H9 (cell line): ENCODE results near the gene RGS3. TPM values are rescaled to one million over a fixed set of nuclear protein-coding genes. Genes with fewer than 3 reads are reported as not detected.

Experiments used
- DNase-seq: peaks from one replicate; pipeline ENCODE4 v3.0.0-alpha.2; 2017
- H2AFZ ChIP-seq: one replicate; pipeline ENCODE4 v1.6.1; 2013; ENCODE audit warnings: mild to moderate bottlenecking, low read length, control low read depth, moderate library complexity
- H2AK5ac ChIP-seq: 2 replicates; pipeline ENCODE4 v1.6.1; 2013; ENCODE audit warnings: low read length, control low read depth, mixed read lengths; ENCODE audit not compliant: insufficient read length
- H2BK120ac ChIP-seq: one replicate; pipeline ENCODE4 v1.6.1; 2013; ENCODE audit warnings: low read depth, mild to moderate bottlenecking, low read length, control low read depth, inconsistent platforms; ENCODE audit not compliant: poor library complexity, severe bottlenecking
- H2BK12ac ChIP-seq: 2 replicates; pipeline ENCODE4 v1.6.1; 2013; ENCODE audit warnings: low read length, control low read depth, mixed read lengths, low read depth; ENCODE audit not compliant: insufficient read length
- H2BK15ac ChIP-seq: 2 replicates; pipeline ENCODE4 v1.6.1; 2013; ENCODE audit warnings: low read depth, low read length, control low read depth
- H2BK20ac ChIP-seq: one replicate; pipeline ENCODE4 v1.6.1; 2013; ENCODE audit warnings: low read depth, mild to moderate bottlenecking, low read length, control low read depth, inconsistent platforms; ENCODE audit not compliant: poor library complexity, severe bottlenecking
- H2BK5ac ChIP-seq: 2 replicates; pipeline ENCODE4 v1.6.1; 2013; ENCODE audit warnings: low read length, control low read depth, mixed read lengths; ENCODE audit not compliant: insufficient read length
- H3K14ac ChIP-seq: 2 replicates; pipeline ENCODE4 v1.6.1; 2013; ENCODE audit warnings: low read length, control low read depth; ENCODE audit not compliant: insufficient read depth
- H3K18ac ChIP-seq: 2 replicates; pipeline ENCODE4 v1.6.1; 2013; ENCODE audit warnings: low read depth, mild to moderate bottlenecking, mixed read lengths, low read length, control low read depth; ENCODE audit not compliant: insufficient read length
- H3K23ac ChIP-seq: 2 replicates; pipeline ENCODE4 v1.6.1; 2013; ENCODE audit warnings: low read length, control low read depth, mixed read lengths, low read depth; ENCODE audit not compliant: insufficient read length
- H3K23me2 ChIP-seq: 2 replicates; pipeline ENCODE4 v1.6.1; 2013; ENCODE audit warnings: low read depth, mild to moderate bottlenecking, mixed read lengths, low read length, control low read depth; ENCODE audit not compliant: insufficient read length, poor library complexity, severe bottlenecking
- H3K27ac ChIP-seq: 2 replicates; pipeline ENCODE4 v1.5.1; 2013; ENCODE audit warnings: low read length, control low read depth, mixed read lengths, low read depth; ENCODE audit not compliant: insufficient read length
- H3K27me3 ChIP-seq: 2 replicates; pipeline ENCODE4 v1.6.1; 2013; ENCODE audit warnings: low read length, control low read depth, inconsistent platforms; ENCODE audit not compliant: insufficient read depth
- H3K4ac ChIP-seq: 2 replicates; pipeline ENCODE4 v1.6.1; 2013; ENCODE audit warnings: low read depth, mild to moderate bottlenecking, control low read depth, inconsistent platforms, low read length, moderate library complexity
- H3K4me1 ChIP-seq: 2 replicates; pipeline ENCODE4 v1.6.1; 2013; ENCODE audit warnings: low read length, control low read depth, inconsistent platforms; ENCODE audit not compliant: insufficient read depth
- H3K4me2 ChIP-seq: 2 replicates; pipeline ENCODE4 v1.6.1; 2013; ENCODE audit warnings: low read length, control low read depth, mixed read lengths; ENCODE audit not compliant: insufficient read length, insufficient read depth
- H3K56ac ChIP-seq: 2 replicates; pipeline ENCODE4 v1.6.1; 2013; ENCODE audit warnings: low read depth, mild to moderate bottlenecking, mixed read lengths, low read length, control low read depth; ENCODE audit not compliant: insufficient read length
- H3K79me1 ChIP-seq: 2 replicates; pipeline ENCODE4 v1.6.1; 2013; ENCODE audit warnings: low read depth, mild to moderate bottlenecking, moderate library complexity, low read length, control low read depth, inconsistent platforms; ENCODE audit not compliant: insufficient read depth, poor library complexity, severe bottlenecking
- H3K79me2 ChIP-seq: 2 replicates; pipeline ENCODE4 v1.6.1; 2013; ENCODE audit warnings: low read length, control low read depth, inconsistent platforms; ENCODE audit not compliant: insufficient read depth
- H3K9ac ChIP-seq: 2 replicates; pipeline ENCODE4 v1.6.1; 2013; ENCODE audit warnings: low read length, control low read depth, mixed read lengths; ENCODE audit not compliant: insufficient read length; ENCODE audit errors: extremely low read depth
- H3K9me3 ChIP-seq: one replicate; pipeline ENCODE4 v1.6.1; 2013; ENCODE audit warnings: low read depth, low read length, inconsistent platforms; ENCODE audit not compliant: control insufficient read depth
- H3T11ph ChIP-seq: one replicate; pipeline ENCODE4 v1.6.1; 2013; ENCODE audit warnings: mild to moderate bottlenecking, low read length, control low read depth, inconsistent platforms
- H4K20me1 ChIP-seq: one replicate; pipeline ENCODE4 v1.6.1; 2013; ENCODE audit not compliant: control insufficient read depth, insufficient read length, insufficient read depth
- H4K5ac ChIP-seq: 2 replicates; pipeline ENCODE4 v1.6.1; 2013; ENCODE audit warnings: low read depth, mild to moderate bottlenecking, mixed read lengths, low read length, control low read depth; ENCODE audit not compliant: insufficient read length
- H4K8ac ChIP-seq: replicated peaks from 2 replicates; pipeline ENCODE4 v1.6.1; 2013; ENCODE audit warnings: low read length, control low read depth, mixed read lengths, low read depth; ENCODE audit not compliant: insufficient read length
- H4K91ac ChIP-seq: 2 replicates; pipeline ENCODE4 v1.6.1; 2013; ENCODE audit warnings: low read depth, mild to moderate bottlenecking, moderate library complexity, mixed read lengths, low read length, control low read depth; ENCODE audit not compliant: insufficient read length
- H3K27ac Mint-ChIP-seq, 3 experiments: 2 replicates in 2 of 3; 3 replicates in 1 of 3; pipeline ENCODE4 v1.8.0; 2020 to 2021; ENCODE audit warnings: mixed read lengths in 3 of 3, mild to moderate bottlenecking in 1 of 3, moderate library complexity in 1 of 3
- H3K27me3 Mint-ChIP-seq: 2 replicates; pipeline ENCODE4 v1.8.0; 2021; ENCODE audit warnings: low read depth, mild to moderate bottlenecking, moderate library complexity, mixed read lengths
- H3K36me3 Mint-ChIP-seq, 3 experiments: 2 replicates in 2 of 3; 3 replicates in 1 of 3; pipeline ENCODE4 v1.8.0; 2020 to 2021; ENCODE audit warnings: low read depth in 3 of 3, mixed read lengths in 3 of 3; ENCODE audit not compliant: insufficient read depth in 1 of 3
- H3K4me1 Mint-ChIP-seq, 2 experiments: 2 replicates each; pipeline ENCODE4 v1.8.0; 2020; ENCODE audit warnings: mixed read lengths in 2 of 2
- H3K4me3 Mint-ChIP-seq, 2 experiments: 2 replicates in 1 of 2; 3 replicates in 1 of 2; pipeline ENCODE4 v1.8.0; 2020 to 2021; ENCODE audit warnings: mild to moderate bottlenecking in 2 of 2, mixed read lengths in 2 of 2, moderate library complexity in 1 of 2
- H3K9me3 Mint-ChIP-seq, 2 experiments: 2 replicates in 1 of 2; 3 replicates in 1 of 2; pipeline ENCODE4 v1.8.0; 2020; ENCODE audit warnings: mild to moderate bottlenecking in 2 of 2, mixed read lengths in 2 of 2, moderate library complexity in 1 of 2
- WGBS: extraction: QIAGEN DNeasy Blood & Tissue Kit; methylation state at CpG from one replicate; pipeline ENCODE4 v1.1.7; 2013; ENCODE audit warnings: missing lambda C conversion rate, low lambda C conversion rate, mixed read lengths; ENCODE audit not compliant: insufficient read length; ENCODE audit errors: extremely low coverage; 5-methylcytosine and 5-hydroxymethylcytosine counted together
- total RNA-seq: library from RNA; stranded (reverse); gene quantifications from 2 replicates; pipeline ENCODE4 v1.2.1, GENCODE V29; 2021
- TF ChIP-seq, protein P1 (sequence below): fragments of 200-600 bp; sonication (generic); conservative IDR thresholded peaks from 3 replicates; pipeline ENCODE4 v1.8.0; 2021; ENCODE audit warnings: antibody characterized with exemption, mild to moderate bottlenecking

The RGS3 gene
- total RNA-seq, 1 experiment from 2014 or later = 13.9 TPM

DNA sequence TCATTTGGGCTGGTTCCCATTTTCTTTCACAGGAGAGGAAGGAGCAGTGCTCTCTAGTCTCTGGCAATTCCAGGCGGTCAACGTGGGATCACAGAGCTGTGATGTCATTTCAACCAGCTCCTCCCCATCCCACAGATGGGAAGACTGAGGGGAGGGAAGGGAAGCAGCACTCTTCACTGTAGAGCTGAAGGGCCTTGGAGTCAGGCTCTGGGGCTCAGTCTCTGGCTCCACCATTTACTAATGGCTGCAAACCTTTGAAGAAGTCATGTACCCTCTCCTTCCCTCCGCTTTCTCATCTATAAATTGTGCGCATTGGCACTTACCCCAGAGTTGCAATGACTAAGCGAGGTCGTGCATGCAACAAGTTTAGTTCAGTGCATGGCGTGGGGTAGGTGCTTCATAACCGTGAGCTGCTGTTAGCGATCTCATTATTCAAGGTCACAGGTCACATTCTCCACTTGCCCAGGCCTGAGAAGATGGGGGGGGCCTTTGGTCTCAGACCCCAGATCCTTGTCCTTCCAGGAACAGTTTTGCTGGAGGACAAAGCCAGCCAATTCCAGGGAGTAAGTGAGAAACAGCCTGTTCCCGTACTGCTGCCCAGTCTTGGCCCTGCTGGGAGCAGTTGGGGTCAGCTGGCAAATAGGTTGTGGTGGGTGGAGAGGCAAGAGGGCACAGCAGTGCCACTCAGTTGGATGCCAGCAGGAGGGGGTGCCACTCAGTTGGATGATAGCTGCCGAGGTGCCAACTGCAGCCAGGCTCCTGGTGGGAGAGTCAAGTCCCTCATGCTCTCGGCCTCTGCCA lies 136.7 kb downstream of the RGS3 start:
- no peaks in the 10 kb centered on the region for H3K9me3 ChIP-seq
- no peaks in the 10 kb centered on the region for H3K23me2 ChIP-seq
- H3T11ph ChIP-seq = no peak overlapping the region
- no peak overlapping the region for H3K56ac ChIP-seq
- H2BK120ac ChIP-seq = no peak overlapping the region
- H3K4me1 ChIP-seq = peaks cover 12% of the 10 kb centered on the region; the same call in 1 of the 2 replicates
- H3K4ac ChIP-seq = no peak overlapping the region
- H3K9ac ChIP-seq = no peak overlapping the region
- Mint-ChIP-seq H3K4me1 (peaks cover 34 to 52% of the 10 kb centered on the region in 2 experiments), H3K4me3 (no peak overlapping the region), H3K27me3 (peaks cover 1% of the 10 kb centered on the region; the same call in 1 of the 2 replicates), H3K36me3 (peaks cover 16 to 24% (median 23%) of the 10 kb centered on the region in 3 experiments; a peak in 6 of 7 replicates), H3K27ac (peak overlapping the region in 2 of 3 experiments; percentile 34 to 69; a peak in 2 of 7 replicates), H3K9me3 (no peaks in the 10 kb centered on the region)
- H4K20me1 ChIP-seq = no peaks in the 10 kb centered on the region
- H2AFZ ChIP-seq = no peak overlapping the region
- no peaks in the 10 kb centered on the region for H3K27me3 ChIP-seq
- H2BK20ac ChIP-seq = no peak overlapping the region
- H3K23ac ChIP-seq = no peak overlapping the region
- no CpG with 5 or more reads among the region's 12 CpGs for WGBS
- no peaks in the 10 kb centered on the region; the same call in 1 of the 2 replicates for H3K79me2 ChIP-seq
- H2BK12ac ChIP-seq = no peak overlapping the region
- no peak overlapping the region for H2AK5ac ChIP-seq
- no peak overlapping the region for H3K27ac ChIP-seq
- no peak overlapping the region for H4K91ac ChIP-seq
- H2BK15ac ChIP-seq = no peak overlapping the region
- no peak overlapping the region for H3K4me2 ChIP-seq
- H3K79me1 ChIP-seq = no peaks in the 10 kb centered on the region
- no peak overlapping the region for H4K5ac ChIP-seq
- no peak overlapping the region for H4K8ac ChIP-seq
- peak; percentile 22 for DNase-seq
- TF ChIP-seq, protein P1, sequence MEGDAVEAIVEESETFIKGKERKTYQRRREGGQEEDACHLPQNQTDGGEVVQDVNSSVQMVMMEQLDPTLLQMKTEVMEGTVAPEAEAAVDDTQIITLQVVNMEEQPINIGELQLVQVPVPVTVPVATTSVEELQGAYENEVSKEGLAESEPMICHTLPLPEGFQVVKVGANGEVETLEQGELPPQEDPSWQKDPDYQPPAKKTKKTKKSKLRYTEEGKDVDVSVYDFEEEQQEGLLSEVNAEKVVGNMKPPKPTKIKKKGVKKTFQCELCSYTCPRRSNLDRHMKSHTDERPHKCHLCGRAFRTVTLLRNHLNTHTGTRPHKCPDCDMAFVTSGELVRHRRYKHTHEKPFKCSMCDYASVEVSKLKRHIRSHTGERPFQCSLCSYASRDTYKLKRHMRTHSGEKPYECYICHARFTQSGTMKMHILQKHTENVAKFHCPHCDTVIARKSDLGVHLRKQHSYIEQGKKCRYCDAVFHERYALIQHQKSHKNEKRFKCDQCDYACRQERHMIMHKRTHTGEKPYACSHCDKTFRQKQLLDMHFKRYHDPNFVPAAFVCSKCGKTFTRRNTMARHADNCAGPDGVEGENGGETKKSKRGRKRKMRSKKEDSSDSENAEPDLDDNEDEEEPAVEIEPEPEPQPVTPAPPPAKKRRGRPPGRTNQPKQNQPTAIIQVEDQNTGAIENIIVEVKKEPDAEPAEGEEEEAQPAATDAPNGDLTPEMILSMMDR = no peak
- H2BK5ac ChIP-seq = no peak overlapping the region
- H3K14ac ChIP-seq = no peak overlapping the region
- H3K18ac ChIP-seq = no peak overlapping the region
